ENCODE data around the gene KCNC3. TPM values are rescaled to one million over a fixed set of nuclear protein-coding genes. Genes with fewer than 3 reads are reported as not detected.
A peak's percentile ranks its signal among the peaks of the same experiment; 100 is the strongest.

The KCNC3 gene
- total RNA-seq, 1 donor from 2014 or later, result 0.51 TPM

GRCh38 chr19:50310759-50311465, 18.3 kb downstream of the KCNC3 start:
- DNase-seq, result no peak

GRCh38 chr19:50309396-50310125, 19.6 kb downstream of the KCNC3 start:
- no peak for DNase-seq

GRCh38 chr19:50308991-50309390, 20.2 kb downstream of the KCNC3 start:
- DNase-seq, result no peak

- DNase-seq, result no peak
Measured at GRCh38 chr19:50303558-50303957, 25.6 kb downstream of the KCNC3 start.

- DNase-seq, result no peak
Measured at GRCh38 chr19:50301607-50301971, 27.6 kb downstream of the KCNC3 start.

- DNase-seq, result peak; percentile 92
Measured at GRCh38 chr19:50300814-50301606, 28.2 kb downstream of the KCNC3 start.

- peak; percentile 53 for DNase-seq
Measured at GRCh38 chr19:50300051-50300450, 29.1 kb downstream of the KCNC3 start.

GRCh38 chr19:50293263-50294004, 35.7 kb downstream of the KCNC3 start:
- no peak for DNase-seq

- DNase-seq, result no peak
Measured at GRCh38 chr19:50292216-50292827, 36.9 kb downstream of the KCNC3 start.

- no peak for DNase-seq
Measured at GRCh38 chr19:50290775-50291174, 38.4 kb downstream of the KCNC3 start.

- DNase-seq, result no peak
Measured at GRCh38 chr19:50290011-50290410, 39.2 kb downstream of the KCNC3 start.

GRCh38 chr19:50288954-50289353, 40.2 kb downstream of the KCNC3 start:
- DNase-seq, result no peak

GRCh38 chr19:50287331-50287730, 41.8 kb downstream of the KCNC3 start:
- DNase-seq, result no peak

GRCh38 chr19:50286443-50286842, 42.7 kb downstream of the KCNC3 start:
- no peak for DNase-seq

GRCh38 chr19:50285833-50286232, 43.3 kb downstream of the KCNC3 start:
- no peak for DNase-seq

- no peak for DNase-seq
Measured at GRCh38 chr19:50281491-50281890, 47.7 kb downstream of the KCNC3 start.

GRCh38 chr19:50280983-50281382, 48.2 kb downstream of the KCNC3 start:
- DNase-seq, result no peak

GRCh38 chr19:50280074-50280473, 49.1 kb downstream of the KCNC3 start:
- no peak for DNase-seq

- DNase-seq, result no peak
Measured at GRCh38 chr19:50277966-50278580, 51.1 kb downstream of the KCNC3 start.

GRCh38 chr19:50276370-50277063, 52.7 kb downstream of the KCNC3 start:
- no peak for DNase-seq
